H1 (cell line): ENCODE measurements around the gene IFT74. TPM values are rescaled to one million over a fixed set of nuclear protein-coding genes. Genes with fewer than 3 reads are reported as not detected.

Experiments used
- CTCF ChIA-PET: fragments of 300-600 bp; sonication (Branson Sonifier 250); formaldehyde crosslinking; loops from one replicate; lab custom pipeline; 2021; ENCODE audit not compliant: partially characterized antibody; lab: Charles Lee
- POLR2A ChIA-PET: fragments of 300-600 bp; sonication (Branson Sonifier 250); formaldehyde crosslinking; loops from one replicate; lab custom pipeline; 2021; ENCODE audit warnings: inconsistent platforms; ENCODE audit not compliant: partially characterized antibody; lab: Charles Lee
- DNase-seq, 2 experiments: peaks; one replicate each; pipeline versions ENCODE4 v3.0.0 to v3.0.0-alpha.2; 2010 to 2022; ENCODE audit warnings: low spot score in 2 of 2, low read depth in 1 of 2, mixed read lengths in 1 of 2
- FAIRE-seq: peaks from 2 replicates; lab custom pipeline; 2011; peaks lifted over from hg19 to GRCh38; lab: Jason Lieb, UNC
- H2AFZ ChIP-seq: 2 replicates; pipeline ENCODE4 v1.8.1; 2012; ENCODE audit warnings: low read length, inconsistent platforms
- H2AK5ac ChIP-seq: 2 replicates; pipeline ENCODE4 v1.6.1; 2013; ENCODE audit warnings: low read depth, low read length
- H2BK120ac ChIP-seq: replicated peaks from 2 replicates; pipeline ENCODE3; 2013; ENCODE audit warnings: low read depth, low read length, inconsistent platforms
- H2BK12ac ChIP-seq: 2 replicates; pipeline ENCODE4 v1.6.1; 2013; ENCODE audit warnings: low read depth, low read length
- H2BK15ac ChIP-seq: 2 replicates; pipeline ENCODE4 v1.6.1; 2013; ENCODE audit warnings: low read length
- H2BK20ac ChIP-seq: 2 replicates; pipeline ENCODE4 v1.6.1; 2013; ENCODE audit warnings: low read length
- H2BK5ac ChIP-seq: 2 replicates; pipeline ENCODE4 v1.6.1; 2013; ENCODE audit warnings: low read depth, low read length
- H3K14ac ChIP-seq: 2 replicates; pipeline ENCODE4 v1.6.1; 2013; ENCODE audit warnings: inconsistent platforms; ENCODE audit not compliant: insufficient read length
- H3K18ac ChIP-seq: 2 replicates; pipeline ENCODE4 v1.6.1; 2013; ENCODE audit warnings: low read length; ENCODE audit errors: extremely low read depth
- H3K23ac ChIP-seq: 2 replicates; pipeline ENCODE4 v1.6.1; 2013; ENCODE audit warnings: inconsistent platforms; ENCODE audit not compliant: insufficient read length
- H3K23me2 ChIP-seq: 2 replicates; pipeline ENCODE4 v1.6.1; 2013; ENCODE audit warnings: low read depth, low read length
- H3K27ac ChIP-seq: 2 replicates; pipeline ENCODE4 v1.6.1; 2011; ENCODE audit warnings: low read depth, low read length, inconsistent platforms
- H3K27me3 ChIP-seq, 4 experiments: replicated peaks in 1 of 4; 1 replicate in 1 of 4; 2 replicates in 3 of 4; pipeline versions ENCODE4 v1.6.1 to v1.8.1; 2011 to 2013; ENCODE audit warnings: low read length in 3 of 4, mild to moderate bottlenecking in 3 of 4, inconsistent platforms in 2 of 4, mixed read lengths in 2 of 4, moderate library complexity in 1 of 4; ENCODE audit not compliant: control insufficient read depth in 3 of 4, insufficient read depth in 3 of 4; ENCODE audit errors: extremely low read depth in 1 of 4
- H3K36me3 ChIP-seq, 4 experiments: 2 replicates each; pipeline versions ENCODE4 v1.6.1 to v1.8.1; 2011 to 2013; ENCODE audit warnings: mild to moderate bottlenecking in 4 of 4, low read length in 3 of 4, moderate library complexity in 2 of 4, control low read depth in 1 of 4, inconsistent platforms in 1 of 4; ENCODE audit not compliant: insufficient read depth in 4 of 4, control insufficient read depth in 2 of 4
- H3K4ac ChIP-seq: replicated peaks from 2 replicates; pipeline ENCODE3; 2013; ENCODE audit warnings: low read length, low read depth, mixed read lengths, inconsistent platforms; ENCODE audit not compliant: insufficient read length
- H3K4me1 ChIP-seq, 4 experiments: replicated peaks in 1 of 4; 1 replicate in 1 of 4; 2 replicates in 3 of 4; pipeline versions ENCODE4 v1.6.1 to v1.8.1; 2011 to 2013; ENCODE audit warnings: low read length in 3 of 4, inconsistent platforms in 2 of 4, mixed read lengths in 1 of 4; ENCODE audit not compliant: insufficient read depth in 4 of 4, control insufficient read depth in 3 of 4
- H3K4me2 ChIP-seq, 2 experiments: 2 replicates each; pipeline versions ENCODE4 v1.6.1 to v1.8.1; 2011 to 2013; ENCODE audit warnings: low read depth in 2 of 2, low read length in 2 of 2, control low read depth in 1 of 2, inconsistent platforms in 1 of 2, mild to moderate bottlenecking in 1 of 2; ENCODE audit not compliant: insufficient read depth in 1 of 2
- H3K4me3 ChIP-seq, 4 experiments: fragments of 200-600, 300-600 bp in 1 of 4; sonication (generic), shearing (Covaris generic), sonication (Bioruptor Twin) in 1 of 4; 2 replicates each; pipeline versions ENCODE4 v1.5.1 to v1.8.1; 2011 to 2016; ENCODE audit warnings: low read length in 4 of 4, low read depth in 3 of 4, control low read depth in 2 of 4, inconsistent platforms in 2 of 4, mild to moderate bottlenecking in 2 of 4, mixed read lengths in 1 of 4, moderate library complexity in 1 of 4; ENCODE audit not compliant: insufficient read depth in 2 of 4; ENCODE audit errors: extremely low read depth in 1 of 4
- H3K56ac ChIP-seq: replicated peaks from 2 replicates; pipeline ENCODE3; 2013; ENCODE audit warnings: low read depth, mild to moderate bottlenecking, mixed read lengths, low read length, inconsistent platforms; ENCODE audit not compliant: insufficient read length
- H3K79me1 ChIP-seq: 2 replicates; pipeline ENCODE4 v1.6.1; 2013; ENCODE audit warnings: low read depth, low read length, control low read depth
- H3K79me2 ChIP-seq, 2 experiments: 2 replicates each; pipeline versions ENCODE4 v1.6.1 to v1.8.1; 2012 to 2013; ENCODE audit warnings: low read length in 2 of 2, mild to moderate bottlenecking in 2 of 2, inconsistent platforms in 1 of 2; ENCODE audit not compliant: insufficient read depth in 2 of 2, control insufficient read depth in 1 of 2
- H3K9ac ChIP-seq, 4 experiments: replicated peaks in 1 of 4; 1 replicate in 1 of 4; 2 replicates in 3 of 4; pipeline versions ENCODE4 v1.6.1 to v1.8.1; 2011 to 2013; ENCODE audit warnings: low read depth in 3 of 4, low read length in 3 of 4, control low read depth in 2 of 4, mild to moderate bottlenecking in 2 of 4, moderate library complexity in 2 of 4, inconsistent platforms in 1 of 4; ENCODE audit errors: extremely low read depth in 1 of 4
- H3K9me3 ChIP-seq, 2 experiments: 2 replicates each; pipeline versions ENCODE4 v1.6.1 to v1.8.1; 2012 to 2013; ENCODE audit warnings: mild to moderate bottlenecking in 2 of 2, moderate library complexity in 2 of 2, control low read depth in 1 of 2, inconsistent platforms in 1 of 2, low read depth in 1 of 2, low read length in 1 of 2, mixed read lengths in 1 of 2; ENCODE audit not compliant: insufficient read depth in 2 of 2
- H4K20me1 ChIP-seq, 2 experiments: replicated peaks in 1 of 2; 2 replicates each; pipeline versions ENCODE3 to v1.8.1; 2011 to 2013; ENCODE audit warnings: inconsistent platforms in 2 of 2, low read length in 2 of 2, mild to moderate bottlenecking in 1 of 2; ENCODE audit not compliant: insufficient read depth in 2 of 2, control insufficient read depth in 1 of 2
- H4K5ac ChIP-seq: 2 replicates; pipeline ENCODE4 v1.6.1; 2013; ENCODE audit warnings: low read length, low read depth, mixed read lengths, inconsistent platforms; ENCODE audit not compliant: insufficient read length
- H4K8ac ChIP-seq: 2 replicates; pipeline ENCODE4 v1.8.0; 2013; ENCODE audit warnings: mild to moderate bottlenecking, moderate library complexity, low read length, inconsistent platforms; ENCODE audit not compliant: insufficient read depth; ENCODE audit errors: extremely low read depth
- H4K91ac ChIP-seq: replicated peaks from 2 replicates; pipeline ENCODE3; 2013; ENCODE audit warnings: low read length, mixed read lengths, inconsistent platforms; ENCODE audit not compliant: insufficient read length
- ATF2 ChIP-seq: IDR thresholded peaks from 2 replicates; pipeline ENCODE4 v1.6.1; 2012; ENCODE audit warnings: low read length, inconsistent platforms
- CEBPB ChIP-seq: IDR thresholded peaks from 2 replicates; pipeline ENCODE4 v1.6.1; 2012; ENCODE audit warnings: low read depth, low read length
- JUND ChIP-seq: IDR thresholded peaks from 2 replicates; pipeline ENCODE4 v1.6.1; 2011; ENCODE audit warnings: mild to moderate bottlenecking, improper control_type of control experiment, low read length
- POLR2A ChIP-seq, 2 experiments: IDR thresholded peaks; 1 replicate in 1 of 2; 2 replicates in 1 of 2; pipeline ENCODE4 v1.6.1; 2011; ENCODE audit warnings: low read depth in 2 of 2, low read length in 2 of 2, mild to moderate bottlenecking in 2 of 2; ENCODE audit errors: control extremely low read depth in 1 of 2
- RFX5 ChIP-seq: IDR thresholded peaks from 2 replicates; pipeline ENCODE4 v1.6.1; 2011; ENCODE audit warnings: low read depth, low read length, improper control_type of control experiment, borderline replicate concordance
- SIN3A ChIP-seq, 2 experiments: IDR thresholded peaks in 1 of 2; conservative IDR thresholded peaks in 1 of 2; 2 replicates each; pipeline ENCODE4 v1.6.1; 2011 to 2012; ENCODE audit warnings: low read length in 2 of 2, improper control_type of control experiment in 1 of 2, low read depth in 1 of 2, mild to moderate bottlenecking in 1 of 2
- SIRT6 ChIP-seq: IDR thresholded peaks from one replicate; pipeline ENCODE4 v1.7.1; 2012; ENCODE audit warnings: low read length, inconsistent platforms
- TAF7 ChIP-seq: optimal IDR thresholded peaks from 2 replicates; pipeline ENCODE3; 2011; ENCODE audit warnings: low read depth, mild to moderate bottlenecking, inconsistent platforms, low read length, moderate library complexity, borderline replicate concordance
- WGBS, 2 experiments: shearing (Covaris generic) in 1 of 2; methylation state at CpG; one replicate each; pipeline versions ENCODE4 v1.1.6 to v1.1.7; 2013 to 2015; ENCODE audit warnings: low lambda C conversion rate in 2 of 2, mixed read lengths in 2 of 2, inconsistent platforms in 1 of 2, low coverage in 1 of 2, missing lambda C conversion rate in 1 of 2; ENCODE audit not compliant: insufficient replicate concordance in 2 of 2, insufficient coverage in 1 of 2, insufficient read length in 1 of 2; ENCODE audit errors: extremely low coverage in 1 of 2, missing lambda C conversion rate in 1 of 2; 5-methylcytosine and 5-hydroxymethylcytosine counted together
- polyA plus RNA-seq, 7 experiments: library from polyadenylated mRNA; depleted of rRNA in 3 of 7; stranded (reverse) in 5 of 7; unstranded in 2 of 7; fragments of >200 nt in 5 of 7; fragments of 200-250 nt in 2 of 7; gene quantifications; 1 replicate in 5 of 7; 2 replicates in 1 of 7; 4 replicates in 1 of 7; pipeline versions ENCODE4 v1.2.1 to v1.2.3, GENCODE V29; 2011 to 2013; ENCODE audit warnings: missing spikeins in 2 of 7, mixed read lengths in 2 of 7
- total RNA-seq: library from RNA; stranded (reverse); fragmentation: NEBNext Ultra II Directional; extraction: Animal tissue kit (Norgen Biotek cat#: 25700); gene quantifications from 2 replicates; pipeline ENCODE4 v1.2.1, GENCODE V29; 2021

IFT74 gene
- total and polyA plus RNA-seq, 2 of the 8 experiments (the other 6 are each of a cell fraction or from before 2014, with no cell fraction given) = 4.4 to 17.8 TPM

GRCh38 chr9:27112235-27112634, 156.0 kb downstream of the IFT74 start:
- Histone ChIP-seq H2BK120ac (no peak overlapping the region), H3K36me3 (no peaks in the 10 kb centered on the region), H3K23ac (no peak overlapping the region), H3K18ac (no peak overlapping the region), H3K9ac (no peak overlapping the region), H2AK5ac (no peak overlapping the region), H3K27ac (no peak overlapping the region), H3K14ac (no peak overlapping the region), H3K56ac (no peak overlapping the region), H3K23me2 (peaks cover 5% of the 10 kb centered on the region; the same call in 1 of the 2 replicates), H3K4me1 (peaks cover 0 to 8% (median 2%) of the 10 kb centered on the region in 4 experiments; a peak in 2 of 7 replicates), H4K91ac (no peak overlapping the region), H4K5ac (no peak overlapping the region), H3K79me1 (no peaks in the 10 kb centered on the region), H2BK12ac (no peak overlapping the region), H3K4me2 (no peak overlapping the region), H3K27me3 (no peaks in the 10 kb centered on the region), H2BK15ac (no peak overlapping the region)
- FAIRE-seq (no peak), DNase-seq (no peak)
- CTCF ChIA-PET = interaction anchor here (1.4 kb wide), 1 partner anchor 45 kb away, joined by 3 read pairs; no protein-coding TSS in a partner anchor
- WGBS, 2 experiments = 91% methylated on average over 2 of the region's 2 CpGs; no CpG with 5 or more reads in 1 of the 2 experiments
- TF ChIP-seq JUND (no peak), POLR2A (IDR thresholded peaks at IDR 0.05; ENCODE audit: control extremely low read depth in 1 of 2, low read depth in 2 of 2, low read length in 2 of 2) (no peak), CEBPB (no peak), RFX5 (no peak), SIRT6 (no peak), SIN3A (conservative IDR thresholded peaks at IDR 0.05 in 1 of 2, IDR thresholded peaks at IDR 0.05 in 1 of 2; ENCODE audit: low read depth in 1 of 2, low read length in 2 of 2) (no peak), ATF2 (no peak), TAF7 (no peak)
- TF ChIP-seq, all 59 proteins: peak for 0
- POLR2A ChIA-PET = no interaction called here
- no peak overlapping the region for H3K4me3 ChIP-seq
- H3K79me2 ChIP-seq = peaks cover 0 to 37% of the 10 kb centered on the region in 2 experiments; a peak in 2 of 4 replicates
- H2BK5ac ChIP-seq = no peak overlapping the region
- no peaks in the 10 kb centered on the region for H3K9me3 ChIP-seq
- H4K8ac ChIP-seq = no peak overlapping the region
- no peak overlapping the region for H2BK20ac ChIP-seq
- no peak overlapping the region for H3K4ac ChIP-seq
- H4K20me1 ChIP-seq = no peaks in the 10 kb centered on the region
- H2AFZ ChIP-seq = no peak overlapping the region
